GM21528 (cell line): ENCODE data around the gene PARP9.

ENCODE experiments used
- ATAC-seq: cut with Tn5 transposase; IDR thresholded peaks from one replicate; pipeline ENCODE4 v1.9.1; 2021; ENCODE audit warnings: mild to moderate bottlenecking, moderate library complexity; ENCODE audit not compliant: unreplicated experiment, low FRiP score

Gene PARP9

DNA sequence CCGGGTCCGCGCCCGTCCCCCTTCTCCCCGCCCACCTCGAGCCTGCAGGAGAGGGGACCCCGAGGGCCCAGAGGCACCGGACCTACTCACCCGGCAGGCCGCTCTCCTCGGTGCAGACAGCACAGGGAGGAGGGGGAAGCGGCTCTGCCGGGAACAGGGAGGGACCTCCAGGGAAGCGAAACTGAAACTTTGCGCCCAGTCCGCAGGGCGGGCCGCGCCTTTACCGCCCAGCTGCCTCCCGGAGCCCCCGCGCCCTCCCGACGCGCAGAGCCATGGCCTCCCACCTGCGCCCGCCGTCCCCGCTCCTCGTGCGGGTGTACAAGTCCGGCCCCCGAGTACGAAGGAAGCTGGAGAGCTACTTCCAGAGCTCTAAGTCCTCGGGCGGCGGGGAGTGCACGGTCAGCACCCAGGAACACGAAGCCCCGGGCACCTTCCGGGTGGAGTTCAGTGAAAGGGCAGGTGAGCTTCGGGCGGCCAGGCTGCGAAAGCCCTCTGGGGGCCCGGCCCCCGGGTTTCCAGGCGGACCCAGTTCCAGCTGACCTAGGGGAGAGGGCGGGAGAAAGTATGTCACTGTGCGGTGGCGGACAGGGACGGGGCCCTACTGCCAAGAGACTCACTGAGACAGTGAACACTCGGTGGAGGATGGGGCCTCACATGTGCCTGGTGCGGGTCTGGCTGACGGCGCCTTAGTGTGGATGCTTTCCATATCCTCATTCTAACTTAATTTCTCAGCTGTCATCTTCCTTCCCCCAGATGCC is at the start of gene PARP9, which contains the start of gene DTX3L:
PARP9 (minus strand) TSS at position 146 of the 758 bp plus-strand sequence. CDS start 4,680 bp downstream, outside the sequence.
DTX3L (plus strand) TSS at position 184 of the 758 bp plus-strand sequence; CDS start at position 273, 89 bp downstream.
- ATAC-seq: peak; percentile 73

DNA sequence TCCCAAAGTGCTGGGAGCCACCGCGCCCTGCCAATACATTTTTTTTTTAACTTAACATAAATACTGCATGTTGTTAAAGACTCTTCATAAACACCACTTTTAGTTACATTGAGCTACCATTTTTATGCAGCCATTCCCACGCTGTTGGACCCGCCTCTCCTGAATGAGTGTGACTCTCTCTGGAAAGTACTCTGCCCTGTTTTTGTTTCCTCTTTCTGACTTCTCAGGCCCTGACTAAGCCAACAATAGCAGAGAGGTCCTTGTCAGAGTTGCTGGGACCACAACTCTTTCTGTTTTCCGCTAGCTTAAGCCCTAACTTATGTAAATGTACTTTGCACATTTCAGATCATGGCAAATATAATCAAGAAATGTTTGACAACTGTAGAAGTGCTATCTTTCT is 48.6 kb upstream of the PARP9 start:
- no peak for ATAC-seq

DNA sequence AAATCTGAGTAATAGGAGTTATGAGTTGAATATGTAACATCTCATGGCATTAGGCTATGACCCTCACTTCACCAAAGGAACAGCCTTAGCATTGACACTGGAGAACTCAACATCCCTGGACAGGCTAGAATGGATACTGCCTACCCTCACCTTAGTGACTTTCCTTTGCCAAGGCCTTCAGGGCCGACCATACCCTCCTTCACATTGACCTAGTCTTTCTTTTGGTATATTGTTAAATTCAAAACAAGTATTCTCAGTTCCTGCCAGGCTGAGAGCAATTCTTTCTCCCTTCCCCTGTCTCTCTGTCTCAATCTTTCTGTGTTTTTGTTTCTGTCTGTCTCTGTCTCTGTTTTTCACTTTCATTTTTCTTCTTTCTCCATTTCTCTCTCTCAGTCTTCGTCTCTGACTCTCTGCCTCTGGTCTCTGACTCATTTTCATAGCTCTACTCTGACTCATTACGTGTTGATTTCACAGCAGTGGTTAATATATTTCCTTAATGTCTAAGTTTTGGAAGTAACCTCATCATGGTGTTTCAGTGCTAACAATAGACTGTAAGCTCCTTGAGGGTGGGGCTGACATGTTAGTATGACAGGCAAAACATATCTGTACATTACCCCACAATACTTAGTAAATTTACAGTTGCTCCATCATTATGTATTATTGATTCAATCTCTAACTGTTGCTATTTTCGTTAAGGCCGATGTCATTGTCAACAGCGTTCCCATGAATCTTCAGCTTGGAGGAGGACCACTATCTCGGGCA is 45.9 kb upstream of the PARP9 start:
- ATAC-seq: peak; percentile 93

DNA sequence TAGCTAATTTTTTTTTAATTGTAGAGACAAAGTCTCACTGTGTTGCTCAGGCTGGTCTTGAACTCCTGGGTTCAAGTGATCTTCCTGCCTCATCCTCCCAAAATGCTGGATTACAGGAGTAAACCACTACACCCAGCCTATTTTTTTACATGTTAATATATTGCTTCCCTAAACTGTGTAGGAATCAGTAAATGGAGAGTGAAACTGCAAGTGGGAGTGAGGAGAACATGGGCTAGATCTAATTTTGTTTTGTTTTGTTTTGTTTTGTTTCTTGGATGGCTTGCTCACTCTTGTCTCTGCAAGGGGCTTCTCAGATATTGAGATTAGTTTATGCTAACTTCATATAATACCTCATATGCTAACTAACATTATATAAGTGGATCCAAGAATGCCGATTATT is 44.8 kb upstream of the PARP9 start:
- ATAC-seq: no peak

DNA sequence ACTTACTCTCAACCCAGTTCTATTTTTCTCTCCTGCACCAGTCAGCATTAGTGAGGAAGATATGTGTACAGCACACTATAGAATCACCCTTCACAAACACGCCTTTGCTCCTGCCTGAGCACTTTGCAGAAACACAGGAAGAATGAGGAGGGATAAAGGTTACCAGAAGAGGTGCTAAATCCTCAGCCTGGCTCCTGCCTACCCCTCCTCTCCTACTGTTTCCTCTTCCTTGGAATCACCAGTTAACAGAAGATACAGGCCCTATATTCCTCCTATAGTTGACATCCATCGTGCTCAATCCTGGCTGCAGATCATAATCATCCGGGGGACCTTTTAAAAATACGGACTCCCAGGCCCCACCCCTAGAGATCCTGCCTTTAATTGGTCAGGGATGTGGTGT is 42.2 kb upstream of the PARP9 start:
- no peak for ATAC-seq

DNA sequence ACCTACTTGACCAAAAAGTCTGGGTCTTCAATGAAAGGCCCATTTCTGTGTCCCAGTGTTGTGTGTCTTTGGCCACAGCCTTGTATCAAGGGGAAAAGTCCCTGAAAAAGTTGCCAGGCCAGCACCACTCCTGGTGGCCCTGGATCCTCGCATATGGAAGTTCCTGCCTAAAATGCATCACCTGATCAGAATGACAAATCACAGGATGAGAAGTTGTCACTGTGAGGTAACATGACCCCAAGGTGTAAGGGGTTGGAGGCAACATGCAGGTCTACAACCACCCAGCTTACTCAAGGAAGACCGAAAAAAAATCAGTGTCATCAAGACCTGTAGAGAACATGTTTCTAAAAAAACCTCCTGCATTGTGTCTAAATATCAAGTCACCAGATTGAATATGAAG is 39.0 kb upstream of the PARP9 start:
- ATAC-seq: no peak

DNA sequence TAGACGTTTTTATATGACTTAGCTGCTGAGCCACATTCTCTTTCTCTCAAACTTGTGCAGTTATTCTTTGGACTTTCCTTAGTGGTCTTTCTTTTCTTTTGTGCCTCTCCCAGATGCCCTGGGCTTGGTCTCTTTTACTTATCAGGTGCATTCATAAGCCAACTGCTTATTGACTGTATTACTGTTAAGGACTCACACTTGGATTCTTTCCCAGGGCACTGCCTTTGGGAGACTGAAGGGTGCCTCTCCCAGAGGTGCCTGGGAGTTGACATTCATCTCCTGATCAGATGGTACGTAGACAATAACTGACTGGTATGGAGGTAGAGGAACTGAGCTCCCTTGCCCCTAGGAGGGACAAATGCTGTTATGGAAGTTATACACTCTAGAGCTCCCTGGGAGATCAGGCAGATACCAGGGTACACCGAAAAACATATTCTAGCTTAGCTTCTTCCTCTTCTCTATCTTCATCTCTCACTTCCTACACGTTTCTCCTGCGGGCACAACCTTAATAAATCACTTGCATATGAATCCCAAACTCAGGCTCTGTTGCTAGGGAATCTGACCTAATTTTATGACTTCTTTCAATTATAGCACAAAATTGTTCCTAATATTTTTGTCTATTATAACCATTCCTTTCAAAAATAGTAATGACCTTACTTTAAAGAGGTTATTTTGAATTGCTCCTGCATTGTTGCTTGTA is 38.1 kb upstream of the PARP9 start:
- ATAC-seq: no peak

DNA sequence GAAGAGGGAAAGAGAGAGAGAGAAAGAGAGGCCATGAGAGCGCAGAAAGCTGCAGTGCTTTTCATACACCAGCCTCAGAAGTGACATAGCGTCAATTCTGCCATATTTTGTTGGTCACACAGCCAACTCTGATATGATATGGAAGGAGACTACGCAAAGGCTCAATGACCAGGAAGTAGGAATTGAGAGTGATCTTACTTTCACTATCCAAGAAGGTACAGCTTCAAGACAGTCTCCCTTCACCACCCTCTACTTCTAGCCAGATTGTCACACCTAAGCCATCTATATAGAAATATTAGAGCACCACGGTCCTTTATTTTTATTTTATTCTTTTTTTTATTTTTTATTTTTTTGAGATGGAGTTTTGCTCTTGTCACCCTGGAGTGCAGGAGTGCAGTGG is 34.5 kb upstream of the PARP9 start:
- no peak for ATAC-seq

DNA sequence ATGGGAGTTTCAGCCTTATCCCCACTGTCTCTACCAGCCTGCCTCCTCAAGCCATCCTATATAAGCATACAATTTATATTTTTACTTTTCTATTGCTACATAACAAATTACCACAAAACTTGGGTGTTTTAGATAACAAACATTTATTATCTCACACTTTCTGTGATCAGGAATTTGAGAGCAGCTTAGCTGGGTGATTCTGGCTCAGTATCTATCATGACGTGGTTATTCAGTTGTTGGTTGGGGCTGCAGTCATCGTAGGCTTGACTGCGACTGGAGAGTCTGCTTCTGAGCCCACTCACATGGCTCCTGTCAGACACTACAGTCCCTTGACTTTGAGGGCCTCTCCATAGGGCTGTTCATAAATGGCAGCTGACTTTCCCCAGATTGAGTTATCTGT is 34.1 kb upstream of the PARP9 start:
- ATAC-seq: no peak

DNA sequence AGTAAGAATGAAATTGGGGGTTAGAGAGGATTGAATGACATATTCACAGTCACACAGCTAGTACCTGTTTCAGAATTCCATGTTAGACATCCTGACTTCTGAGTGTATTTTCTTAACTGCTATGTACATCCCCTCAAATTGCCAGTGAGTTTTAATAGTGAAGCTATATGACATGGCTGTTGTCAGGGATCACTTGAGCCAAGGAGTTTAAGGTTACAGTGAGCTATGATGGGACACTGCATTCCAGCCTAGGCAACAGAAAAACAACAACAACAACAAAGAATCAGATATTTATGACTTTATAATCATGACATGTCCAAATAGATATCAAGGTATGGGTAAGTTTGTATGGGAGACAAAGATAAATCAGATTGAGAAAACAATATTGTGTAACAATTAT is 29.9 kb upstream of the PARP9 start:
- ATAC-seq: no peak

DNA sequence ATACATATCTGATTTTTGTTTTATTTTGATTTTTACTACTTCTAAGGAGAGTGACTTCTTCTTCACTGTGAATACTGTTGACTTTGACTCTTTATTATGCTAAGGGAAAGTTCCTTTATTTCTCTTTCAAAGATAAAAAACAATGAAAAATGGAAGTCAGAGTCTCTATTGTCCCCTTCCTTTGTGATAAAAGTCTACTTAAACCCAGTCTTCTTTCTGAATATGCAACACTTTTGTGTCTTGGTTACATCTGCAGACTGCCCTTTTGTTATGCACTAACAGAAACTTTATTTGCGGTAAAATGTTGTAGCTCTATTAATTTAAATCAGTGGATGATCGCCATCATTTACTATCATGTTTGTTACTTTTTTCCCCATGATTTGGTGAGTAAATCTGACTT is 26.5 kb upstream of the PARP9 start:
- no peak for ATAC-seq

DNA sequence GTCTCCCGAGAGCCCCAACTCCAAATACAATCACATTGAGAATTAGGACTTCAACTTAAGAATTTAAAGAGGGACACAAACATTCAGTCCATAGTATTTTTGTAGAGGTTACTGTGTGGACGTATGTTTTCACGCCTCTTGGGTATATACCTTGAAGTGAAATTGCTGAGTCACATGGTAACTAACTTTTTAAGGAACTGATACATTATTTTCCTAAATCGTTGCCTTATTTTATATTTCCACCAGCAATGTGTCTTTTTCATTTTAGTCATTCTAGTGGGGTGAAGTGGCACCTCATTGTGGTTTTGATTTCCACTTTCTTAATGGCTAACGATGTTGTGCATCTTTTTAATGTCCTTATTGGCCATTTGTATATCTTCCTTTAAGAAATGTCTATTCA is 25.2 kb upstream of the PARP9 start:
- ATAC-seq: no peak

DNA sequence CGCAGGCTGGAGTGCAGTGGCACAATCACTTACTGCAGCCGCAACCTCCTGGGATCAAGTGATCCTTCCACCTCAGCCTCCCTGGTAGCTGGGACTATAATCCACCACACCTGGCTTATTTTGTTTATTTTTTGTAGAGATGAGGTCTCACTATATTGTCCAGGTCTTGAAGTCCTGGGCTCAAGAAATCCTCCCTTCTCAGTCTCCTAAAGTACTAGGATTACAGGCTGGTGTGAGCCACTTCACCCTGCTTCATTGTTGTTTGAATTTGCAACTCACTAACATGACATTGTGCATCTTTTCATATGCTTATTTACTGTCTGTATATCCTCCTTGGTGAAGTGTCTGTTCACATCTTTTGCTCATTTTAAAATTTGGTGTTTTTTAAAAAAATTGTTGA is 23.5 kb upstream of the PARP9 start:
- ATAC-seq: no peak

DNA sequence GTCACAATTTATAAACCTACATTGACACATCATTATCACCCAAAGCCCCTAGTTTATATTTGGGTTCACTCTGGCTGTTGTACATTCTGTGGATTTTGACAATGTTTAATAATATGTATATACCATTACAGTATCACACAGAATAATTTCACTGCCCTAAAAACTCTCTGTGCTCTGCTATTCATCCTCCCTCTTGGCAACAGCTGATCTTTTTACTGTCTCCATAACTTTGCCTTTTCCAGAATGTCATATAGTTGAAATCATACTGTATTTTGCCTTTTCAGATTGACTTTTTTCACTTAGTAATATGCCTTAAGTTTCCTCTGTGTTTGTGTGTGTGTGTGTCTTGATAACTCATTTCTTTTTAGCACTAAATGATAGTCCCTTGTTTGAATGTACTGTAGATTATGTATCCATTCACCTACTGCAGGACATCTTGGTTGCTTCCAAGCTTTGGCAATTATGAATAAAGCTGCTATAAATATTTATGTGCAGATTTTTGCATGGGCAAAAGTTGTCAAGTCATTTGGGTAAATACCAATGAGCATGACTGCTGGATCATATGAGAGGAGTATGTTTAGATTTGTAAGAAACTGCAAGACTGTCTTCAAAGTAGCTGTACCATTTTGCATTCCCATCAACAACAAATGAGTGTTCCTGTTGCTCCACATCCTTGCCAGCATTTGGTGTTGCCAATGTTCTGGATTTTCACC is 22.8 kb upstream of the PARP9 start:
- no peak for ATAC-seq

DNA sequence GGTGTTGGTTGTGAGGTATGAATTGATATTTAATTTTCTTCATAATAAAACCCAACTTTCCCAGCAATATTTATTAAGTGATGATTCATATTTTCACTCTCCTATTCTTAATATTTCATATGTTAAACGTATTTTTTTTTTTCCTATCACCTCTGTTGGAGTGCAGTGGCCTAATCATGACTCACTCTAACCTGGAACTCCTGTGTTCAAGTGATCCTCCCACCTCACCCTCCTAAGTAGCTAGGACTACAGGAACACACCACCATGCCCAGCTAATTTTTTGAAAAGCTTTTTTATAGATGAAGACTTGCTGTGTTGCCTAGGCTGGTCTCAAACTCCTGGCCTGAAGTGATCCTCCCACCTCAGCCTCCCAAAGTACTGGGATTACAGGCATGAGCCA is 22.0 kb upstream of the PARP9 start:
- ATAC-seq: no peak

DNA sequence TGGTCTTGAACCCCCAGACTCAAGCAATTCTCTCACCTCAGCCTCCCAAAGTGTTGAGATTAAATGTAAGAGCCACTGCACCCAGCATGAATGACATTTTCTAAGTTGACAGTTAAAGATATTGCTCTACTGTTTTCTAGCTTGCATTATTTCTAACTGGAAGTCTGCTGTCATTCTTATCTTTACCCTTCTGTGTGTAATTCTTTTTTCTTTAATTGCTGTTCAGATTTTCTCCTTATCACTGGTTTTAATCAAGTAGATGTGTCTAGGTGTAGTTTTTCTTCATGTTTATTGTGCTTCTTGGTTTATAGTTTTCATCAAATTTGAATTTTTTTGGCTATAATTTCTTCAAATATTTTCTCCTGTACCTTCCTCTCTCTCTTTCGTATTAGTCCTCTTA is 18.3 kb upstream of the PARP9 start:
- ATAC-seq: no peak

DNA sequence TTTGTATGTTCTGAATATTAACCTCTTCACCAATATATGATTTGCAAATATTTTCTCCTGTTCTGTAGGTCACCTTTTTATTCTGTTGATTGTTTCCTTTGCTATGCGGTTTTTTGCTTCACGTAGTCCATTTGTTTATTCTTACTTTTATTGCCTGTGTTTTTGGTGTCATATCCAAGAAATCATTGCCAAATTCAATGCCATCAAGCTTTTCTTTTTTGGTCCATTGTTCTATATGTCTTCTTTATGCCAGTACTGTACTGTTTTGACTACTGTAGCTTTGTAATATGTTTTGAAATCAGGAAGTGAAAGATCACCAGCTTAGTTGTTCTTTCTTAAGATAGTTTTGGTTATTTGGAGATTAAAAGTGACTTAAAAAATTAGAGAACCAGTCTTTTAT is 17.5 kb upstream of the PARP9 start:
- no peak for ATAC-seq

DNA sequence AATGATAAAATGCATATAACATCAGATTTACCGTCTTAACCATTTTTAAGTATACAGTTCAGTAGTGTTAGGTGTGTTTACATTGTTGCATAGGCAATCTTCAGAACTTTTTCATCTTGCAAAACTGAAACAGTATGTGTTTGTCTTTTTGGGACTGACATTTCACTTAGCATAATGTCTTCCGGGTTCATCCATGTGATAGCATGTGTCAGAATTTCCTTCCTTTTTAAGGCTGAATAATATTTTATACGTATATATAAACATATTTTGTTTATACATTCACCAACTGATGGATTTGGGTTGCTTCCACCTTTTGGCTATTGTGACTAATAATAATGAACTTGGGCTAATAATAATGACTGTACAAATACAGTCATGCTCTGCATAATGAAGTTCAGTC is 16.4 kb upstream of the PARP9 start:
- no peak for ATAC-seq

DNA sequence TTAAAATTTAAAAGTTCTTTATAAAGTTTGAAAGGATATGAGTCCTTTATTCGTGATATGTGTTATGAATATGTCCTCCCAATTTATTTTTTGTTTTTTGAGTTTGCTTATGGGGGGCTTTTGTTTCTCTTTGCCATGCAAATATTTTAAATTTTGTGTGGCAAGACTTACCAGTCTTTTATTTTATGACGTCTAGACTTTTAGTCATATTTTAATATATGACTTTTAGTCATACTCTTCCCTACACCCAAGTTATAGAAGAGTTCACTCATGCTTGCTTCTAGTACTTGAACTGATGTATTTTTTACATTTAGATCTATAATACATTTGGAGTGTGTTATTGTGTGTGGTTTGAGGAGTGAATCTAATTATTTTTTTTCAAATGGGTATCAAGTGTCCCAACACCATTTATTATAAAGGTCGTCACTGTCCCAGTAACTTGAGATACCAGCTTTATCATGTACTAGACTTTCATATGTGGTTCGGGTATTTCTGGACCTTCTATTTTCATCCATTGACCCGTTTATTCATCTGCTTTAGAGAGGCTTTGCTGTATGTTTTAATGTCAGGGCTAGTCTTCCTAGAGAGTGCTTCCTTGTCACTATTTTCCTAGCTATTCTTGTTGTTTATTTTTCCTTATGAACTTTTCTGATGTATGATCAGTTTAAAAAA is 14.1 kb upstream of the PARP9 start:
- ATAC-seq: no peak

DNA sequence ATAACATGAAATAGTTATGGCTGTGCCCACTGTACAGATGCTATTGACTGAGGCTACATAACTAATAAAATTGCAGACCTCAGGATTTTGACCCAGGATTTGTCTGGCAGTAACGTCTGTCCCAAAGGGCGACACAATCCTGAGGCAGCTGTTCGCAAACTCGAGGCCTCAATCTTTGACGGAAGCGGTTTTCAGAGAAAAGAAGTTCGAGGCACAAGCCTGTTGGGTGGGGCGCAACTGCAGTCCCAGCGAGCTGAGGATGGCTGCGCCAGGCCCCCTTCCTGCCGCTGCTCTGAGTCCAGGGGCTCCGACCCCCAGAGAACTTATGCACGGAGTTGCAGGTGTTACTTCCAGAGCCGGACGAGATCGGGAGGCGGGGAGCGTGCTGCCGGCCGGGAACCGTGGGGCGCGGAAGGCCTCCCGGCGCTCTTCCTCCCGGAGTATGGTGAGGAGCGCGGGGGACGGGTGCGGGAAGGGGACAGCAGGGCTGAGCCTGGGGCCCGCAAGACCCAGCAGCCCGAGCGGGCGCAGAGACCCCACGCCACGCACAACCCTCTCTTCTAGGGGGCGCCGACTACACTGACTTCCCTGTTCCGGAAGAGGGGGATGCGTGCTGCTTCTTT is 13.4 kb upstream of the PARP9 start, which contains the start of gene PARP15:
PARP15 (plus strand) TSS at position 242 of the 623 bp plus-strand sequence; CDS start at position 260, 18 bp downstream.
- ATAC-seq: no peak
